Measurements from ENCODE around the gene FN3K. TPM values are rescaled to one million over a fixed set of nuclear protein-coding genes. Genes with fewer than 3 reads are reported as not detected.

Gene FN3K
- total and polyA plus RNA-seq, 2 of the 13 experiments (the other 11 are each of a cell fraction or from before 2014, with no cell fraction given): 3.5 to 12.2 TPM

DNA sequence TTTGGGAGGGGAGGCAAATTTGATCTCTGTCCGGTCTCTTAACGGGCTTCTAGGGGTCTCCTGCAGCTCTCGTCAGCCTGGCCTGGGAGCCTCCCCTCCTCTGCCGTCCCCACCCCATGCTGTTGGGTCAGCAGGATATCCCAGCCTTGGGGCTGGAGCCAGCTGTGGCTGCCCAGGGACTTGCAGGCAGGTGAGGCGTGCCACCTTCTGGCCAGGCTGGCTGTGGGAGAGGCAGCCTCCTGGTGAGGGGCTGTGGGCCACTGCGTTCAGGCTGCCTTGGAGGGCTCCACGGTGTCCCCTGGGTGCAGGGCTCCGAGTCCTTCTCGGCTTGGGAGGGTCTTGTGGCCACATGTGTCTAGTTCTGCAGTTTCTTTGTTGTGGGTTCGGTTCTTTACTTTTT lies 51.0 kb downstream of the FN3K start:
- Histone ChIP-seq H3K4me3 (replicated peaks in 1 of 3; ENCODE audit: insufficient read depth in 1 of 3, low read depth in 2 of 3, low read length in 3 of 3) (no peak overlapping the region), H3K4me1 (ENCODE audit: insufficient read depth, low read length) (no peaks in the 10 kb centered on the region), H2AFZ (ENCODE audit: low read length) (no peak overlapping the region), H4K20me1 (ENCODE audit: insufficient read depth, low read length) (no peaks in the 10 kb centered on the region), H3K9ac (ENCODE audit: insufficient read depth, low read depth, low read length) (no peak overlapping the region), H3K9me3 (ENCODE audit: low read length) (no peaks in the 10 kb centered on the region), H3K27ac (ENCODE audit: extremely low read length, insufficient read depth, low read length) (no peak overlapping the region), H3K27me3 (ENCODE audit: control insufficient read depth in 1 of 2, insufficient read depth in 2 of 2, low read length in 2 of 2) (no peaks in the 10 kb centered on the region), H3K36me3 (replicated peaks in 1 of 2; ENCODE audit: control insufficient read depth in 1 of 2, insufficient read depth in 2 of 2, low read length in 2 of 2) (peaks cover 17 to 31% of the 10 kb centered on the region in 2 experiments; a peak in 4 of 5 replicates), H3K4me2 (ENCODE audit: low read depth, low read length) (no peak overlapping the region), H3K79me2 (ENCODE audit: insufficient read depth, low read length) (no peaks in the 10 kb centered on the region)
- FAIRE-seq (no peak), ATAC-seq (0 out of 3 replicates have a peak, but pooled peaks have one; percentile 8), DNase-seq (ENCODE audit: low spot score) (no peak)
- in situ Hi-C loops (cut with HindIII; ENCODE audit: extremely low pct_ligation_motif_present, low pct_unique_long_range_greater_than_20kb) (no loop called here), intact Hi-C loops (cut with micrococcal nuclease; ENCODE audit: unreplicated experiment) (no loop called here)
- WGBS (ENCODE audit: low lambda C conversion rate): 98% methylated on average over 5 of the region's 10 CpGs
- ChIA-PET POLR2A (no interaction called here), CTCF (ENCODE audit: low intra/inter-chr PET ratio, low total read pairs) (no interaction called here)
- BruUV-seq (replicated peaks): no TSS peak
- TF ChIP-seq THYN1 (CRISPR knock-in tag; IDR thresholded peaks at IDR 0.05; ENCODE audit: borderline replicate concordance, low read depth) (no peak), HDAC2 (CRISPR knock-in tag; IDR thresholded peaks at IDR 0.05) (no peak), ATAD3A (CRISPR knock-in tag; IDR thresholded peaks at IDR 0.05) (no peak), ZNF432 (CRISPR knock-in tag; IDR thresholded peaks at IDR 0.05; ENCODE audit: borderline replicate concordance) (no peak), ZNF652 (CRISPR knock-in tag; IDR thresholded peaks at IDR 0.05; ENCODE audit: borderline replicate concordance, low read depth) (no peak), ZNF780A (CRISPR knock-in tag; IDR thresholded peaks at IDR 0.05) (no peak), ZNF547 (CRISPR knock-in tag; IDR thresholded peaks at IDR 0.05) (no peak), HNRNPLL (IDR thresholded peaks at IDR 0.05; ENCODE audit: low read depth, low read length, poor library complexity, severe bottlenecking) (no peak), ZNF282 (IDR thresholded peaks at IDR 0.05; ENCODE audit: partially characterized antibody) (no peak)
- TF ChIP-seq, protein P1, sequence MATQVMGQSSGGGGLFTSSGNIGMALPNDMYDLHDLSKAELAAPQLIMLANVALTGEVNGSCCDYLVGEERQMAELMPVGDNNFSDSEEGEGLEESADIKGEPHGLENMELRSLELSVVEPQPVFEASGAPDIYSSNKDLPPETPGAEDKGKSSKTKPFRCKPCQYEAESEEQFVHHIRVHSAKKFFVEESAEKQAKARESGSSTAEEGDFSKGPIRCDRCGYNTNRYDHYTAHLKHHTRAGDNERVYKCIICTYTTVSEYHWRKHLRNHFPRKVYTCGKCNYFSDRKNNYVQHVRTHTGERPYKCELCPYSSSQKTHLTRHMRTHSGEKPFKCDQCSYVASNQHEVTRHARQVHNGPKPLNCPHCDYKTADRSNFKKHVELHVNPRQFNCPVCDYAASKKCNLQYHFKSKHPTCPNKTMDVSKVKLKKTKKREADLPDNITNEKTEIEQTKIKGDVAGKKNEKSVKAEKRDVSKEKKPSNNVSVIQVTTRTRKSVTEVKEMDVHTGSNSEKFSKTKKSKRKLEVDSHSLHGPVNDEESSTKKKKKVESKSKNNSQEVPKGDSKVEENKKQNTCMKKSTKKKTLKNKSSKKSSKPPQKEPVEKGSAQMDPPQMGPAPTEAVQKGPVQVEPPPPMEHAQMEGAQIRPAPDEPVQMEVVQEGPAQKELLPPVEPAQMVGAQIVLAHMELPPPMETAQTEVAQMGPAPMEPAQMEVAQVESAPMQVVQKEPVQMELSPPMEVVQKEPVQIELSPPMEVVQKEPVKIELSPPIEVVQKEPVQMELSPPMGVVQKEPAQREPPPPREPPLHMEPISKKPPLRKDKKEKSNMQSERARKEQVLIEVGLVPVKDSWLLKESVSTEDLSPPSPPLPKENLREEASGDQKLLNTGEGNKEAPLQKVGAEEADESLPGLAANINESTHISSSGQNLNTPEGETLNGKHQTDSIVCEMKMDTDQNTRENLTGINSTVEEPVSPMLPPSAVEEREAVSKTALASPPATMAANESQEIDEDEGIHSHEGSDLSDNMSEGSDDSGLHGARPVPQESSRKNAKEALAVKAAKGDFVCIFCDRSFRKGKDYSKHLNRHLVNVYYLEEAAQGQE (IDR thresholded peaks at IDR 0.05; ENCODE audit: borderline replicate concordance in 1 of 2, low read depth in 1 of 2, low read length in 2 of 2): no peak
- TF ChIP-seq, protein P2, sequence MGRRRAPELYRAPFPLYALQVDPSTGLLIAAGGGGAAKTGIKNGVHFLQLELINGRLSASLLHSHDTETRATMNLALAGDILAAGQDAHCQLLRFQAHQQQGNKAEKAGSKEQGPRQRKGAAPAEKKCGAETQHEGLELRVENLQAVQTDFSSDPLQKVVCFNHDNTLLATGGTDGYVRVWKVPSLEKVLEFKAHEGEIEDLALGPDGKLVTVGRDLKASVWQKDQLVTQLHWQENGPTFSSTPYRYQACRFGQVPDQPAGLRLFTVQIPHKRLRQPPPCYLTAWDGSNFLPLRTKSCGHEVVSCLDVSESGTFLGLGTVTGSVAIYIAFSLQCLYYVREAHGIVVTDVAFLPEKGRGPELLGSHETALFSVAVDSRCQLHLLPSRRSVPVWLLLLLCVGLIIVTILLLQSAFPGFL (CRISPR knock-in tag; IDR thresholded peaks at IDR 0.05): no peak
